GM12873 (cell line): ENCODE data around the gene PFKL.

Experiments used
- CTCF ChIP-seq: IDR thresholded peaks from 2 replicates; pipeline ENCODE4 v1.5.1; 2012; ENCODE audit warnings: low read depth, mild to moderate bottlenecking, moderate library complexity, low read length, control low read depth; ENCODE audit not compliant: insufficient read depth; ENCODE audit errors: missing control alignments

The PFKL gene

GRCh38 chr21:44365967-44366585 is 66.2 kb downstream of the PFKL start:
- TF ChIP-seq CTCF = no peak

- TF ChIP-seq CTCF = no peak
Observed at GRCh38 chr21:44366586-44367211, 66.8 kb downstream of the PFKL start.

GRCh38 chr21:44368711-44369446 is 69.0 kb downstream of the PFKL start:
- TF ChIP-seq CTCF = no peak

GRCh38 chr21:44370027-44370735 is 70.3 kb downstream of the PFKL start:
- no peak for TF ChIP-seq CTCF

GRCh38 chr21:44370786-44371410 is 71.0 kb downstream of the PFKL start:
- TF ChIP-seq CTCF = no peak

GRCh38 chr21:44371596-44371995 is 71.7 kb downstream of the PFKL start:
- TF ChIP-seq CTCF = no peak

GRCh38 chr21:44372616-44373015 is 72.8 kb downstream of the PFKL start:
- no peak for TF ChIP-seq CTCF
